Left lung (tissue), 10 donors: ENCODE measurements around the gene DENND5B. TPM values are rescaled to one million over a fixed set of nuclear protein-coding genes. Genes with fewer than 3 reads are reported as not detected.

Source experiments
- ATAC-seq: fragments of 200-7000 bp; cut with Tn5 transposase; one replicate; pipeline ENCODE4 v1.9.1; 2020; ENCODE audit warnings: moderate library complexity
- DNase-seq, 4 donors: peaks; one replicate each; pipeline ENCODE4 v3.0.0-alpha.2; 2013 to 2020
- H3K27ac ChIP-seq, 2 donors: fragments of 200-600 bp; sonication (generic) in 1 of 2; one replicate each; pipeline versions ENCODE4 v1.5.0 to v1.8.0; 2020 to 2021
- H3K27me3 ChIP-seq, 2 donors: fragments of 200-600 bp; sonication (generic) in 1 of 2; one replicate each; pipeline versions ENCODE4 v1.5.0 to v1.8.0; 2020 to 2021
- H3K36me3 ChIP-seq, 2 donors: fragments of 200-600 bp; sonication (generic) in 1 of 2; one replicate each; pipeline versions ENCODE4 v1.5.0 to v1.8.0; 2020 to 2021
- H3K4me1 ChIP-seq, 2 donors: fragments of 200-600 bp; one replicate each; pipeline ENCODE4 v1.8.0; 2021
- H3K4me3 ChIP-seq, 2 donors: fragments of 200-600 bp; sonication (generic) in 1 of 2; one replicate each; pipeline versions ENCODE4 v1.5.0 to v1.8.0; 2020 to 2021; ENCODE audit warnings: mild to moderate bottlenecking in 1 of 2
- H3K9me3 ChIP-seq, 2 donors: fragments of 200-600 bp; sonication (generic) in 1 of 2; one replicate each; pipeline versions ENCODE4 v1.5.0 to v1.8.0; 2020 to 2021
- CTCF ChIP-seq, 2 donors: fragments of 200-600 bp; sonication (generic) in 1 of 2; IDR thresholded peaks; one replicate each; pipeline versions ENCODE4 v1.5.0 to v1.8.0; 2021; ENCODE audit warnings: antibody characterized with exemption in 2 of 2
- intact Hi-C, 2 donors: fragments of 100-400 bp; cut with DNase I; formaldehyde crosslinking; loops; one replicate each; pipeline versions ENCODE4 v1.11.2 to v1.14.2; 2022
- polyA plus RNA-seq, 6 donors: library from polyadenylated mRNA; unstranded; fragments of 120-200 nt; gene quantifications; one replicate each; pipeline ENCODE4 v1.2.1, GENCODE V29; 2013; ENCODE audit not compliant: insufficient read length in 6 of 6
- total RNA-seq, 2 donors: library from RNA; stranded (reverse); fragmentation: NEBNext Ultra II Directional; extraction: Animal tissue kit (Norgen Biotek cat#: 25700); gene quantifications; one replicate each; pipeline ENCODE4 v1.2.1, GENCODE V29; 2021
- donor health status: DM: no; HTN: yes; CAD: no.
- donor health status: DM: no; HTN: no; CAD: no.

The DENND5B gene
- total and polyA plus RNA-seq, 8 donors = 4.4 to 11.3 (median 8.7) TPM

GRCh38 chr12:31412292-31412801, 178.6 kb downstream of the DENND5B start:
- Histone ChIP-seq H3K9me3 (no peaks in the 10 kb centered on the region), H3K4me1 (no peaks in the 10 kb centered on the region), H3K36me3 (no peaks in the 10 kb centered on the region), H3K4me3 (no peak overlapping the region), H3K27me3 (no peaks in the 10 kb centered on the region), H3K27ac (no peak overlapping the region)
- DNase-seq = no peak
- intact Hi-C loops = no loop called here
- ATAC-seq = no peak
- no peak for TF ChIP-seq CTCF (IDR thresholded peaks at IDR 0.05)

- Histone ChIP-seq H3K4me1 (no peaks in the 10 kb centered on the region), H3K27me3 (no peaks in the 10 kb centered on the region), H3K9me3 (no peaks in the 10 kb centered on the region), H3K36me3 (no peaks in the 10 kb centered on the region), H3K4me3 (no peak overlapping the region), H3K27ac (no peak overlapping the region)
- no peak for ATAC-seq
- no peak for TF ChIP-seq CTCF (IDR thresholded peaks at IDR 0.05)
- no peak for DNase-seq
- intact Hi-C loops = loop anchor here in 1 of 2 donors (5.0 kb wide), 1 partner anchor 229 kb away; no protein-coding TSS in a partner anchor
Observed at GRCh38 chr12:31408763-31409162, 182.2 kb downstream of the DENND5B start.

GRCh38 chr12:31407562-31407961, 183.4 kb downstream of the DENND5B start:
- intact Hi-C loops = loop anchor here in 1 of 2 donors (5.0 kb wide), 1 partner anchor 230 kb away; no protein-coding TSS in a partner anchor
- Histone ChIP-seq H3K27ac (no peak overlapping the region), H3K36me3 (no peaks in the 10 kb centered on the region), H3K4me1 (no peaks in the 10 kb centered on the region), H3K9me3 (no peaks in the 10 kb centered on the region), H3K27me3 (no peaks in the 10 kb centered on the region), H3K4me3 (no peak overlapping the region)
- ATAC-seq (no peak), DNase-seq (no peak)
- TF ChIP-seq CTCF (IDR thresholded peaks at IDR 0.05) = no peak

GRCh38 chr12:31406345-31406744, 184.6 kb downstream of the DENND5B start:
- Histone ChIP-seq H3K27ac (no peak overlapping the region), H3K4me3 (no peak overlapping the region), H3K4me1 (no peaks in the 10 kb centered on the region), H3K9me3 (no peaks in the 10 kb centered on the region), H3K27me3 (no peaks in the 10 kb centered on the region), H3K36me3 (no peaks in the 10 kb centered on the region)
- TF ChIP-seq CTCF (IDR thresholded peaks at IDR 0.05) = no peak
- DNase-seq (no peak), ATAC-seq (no peak)
- intact Hi-C loops = loop anchor here in 1 of 2 donors (5.0 kb wide), 1 partner anchor 231 kb away; no protein-coding TSS in a partner anchor

- TF ChIP-seq CTCF (IDR thresholded peaks at IDR 0.05) = no peak
- Histone ChIP-seq H3K9me3 (no peaks in the 10 kb centered on the region), H3K4me1 (no peaks in the 10 kb centered on the region), H3K36me3 (no peaks in the 10 kb centered on the region), H3K4me3 (no peak overlapping the region), H3K27me3 (no peaks in the 10 kb centered on the region), H3K27ac (no peak overlapping the region)
- DNase-seq = no peak
- intact Hi-C loops = loop anchor here in 1 of 2 donors (5.0 kb wide), 1 partner anchor 232 kb away; no protein-coding TSS in a partner anchor
- ATAC-seq = no peak
Observed at GRCh38 chr12:31405021-31405420, 185.9 kb downstream of the DENND5B start.
